IMR-90 (cell line): ENCODE results near the gene CR1L. TPM values are rescaled to one million over a fixed set of nuclear protein-coding genes. Genes with fewer than 3 reads are reported as not detected.
"Not testable (repeated sequence)": the region's sequence is repeated elsewhere in the genome, so short reads cannot be mapped to it uniquely, and the experiment has no call there.

Experiments used
- ATAC-seq: fragments of 200-7000 bp; cut with Tn5 transposase; 2 replicates; pipeline ENCODE4 v1.9.1; 2020; ENCODE audit warnings: low read depth, mild to moderate bottlenecking, moderate library complexity
- BruUV-seq: library from RNA; stranded (reverse); fragments of 400-500 nt; replicated peaks from 2 replicates; lab custom pipeline; 2021; lab: Mats Ljungman, UMichigan
- CTCF ChIA-PET: fragments of 300-600 bp; formaldehyde crosslinking; extraction: SDS; loops from one replicate; lab custom pipeline; 2021; ENCODE audit warnings: antibody characterized with exemption; lab: Yijun Ruan, JAX
- POLR2A ChIA-PET: fragments of 300-600 bp; sonication (Branson Sonifier 250); formaldehyde crosslinking; loops from one replicate; lab custom pipeline; 2022; ENCODE audit warnings: antibody characterized with exemption; ENCODE audit not compliant: unreplicated experiment; lab: Charles Lee
- DNase-seq: peaks from one replicate; pipeline ENCODE4 v3.0.0; 2013
- H2AFZ ChIP-seq: replicated peaks from 2 replicates; pipeline ENCODE3; 2013; ENCODE audit warnings: low read length, mild to moderate bottlenecking; ENCODE audit not compliant: poor library complexity
- H2AK5ac ChIP-seq: 2 replicates; pipeline ENCODE4 v1.6.1; 2013; ENCODE audit warnings: low read depth, low read length, inconsistent platforms
- H2AK9ac ChIP-seq: replicated peaks from 2 replicates; pipeline ENCODE3; 2013; ENCODE audit warnings: mild to moderate bottlenecking, low read depth, low read length, moderate library complexity; ENCODE audit not compliant: poor library complexity
- H2BK120ac ChIP-seq: 2 replicates; pipeline ENCODE4 v1.6.1; 2013; ENCODE audit warnings: low read depth, low read length, inconsistent platforms
- H2BK15ac ChIP-seq: 3 replicates; pipeline ENCODE4 v1.6.1; 2013; ENCODE audit warnings: low read depth, low read length, inconsistent platforms
- H2BK20ac ChIP-seq: 2 replicates; pipeline ENCODE4 v1.6.1; 2013; ENCODE audit warnings: low read depth, mild to moderate bottlenecking, inconsistent platforms, low read length, moderate library complexity
- H2BK5ac ChIP-seq: 2 replicates; pipeline ENCODE4 v1.6.1; 2013; ENCODE audit warnings: mild to moderate bottlenecking, low read depth, low read length, inconsistent platforms; ENCODE audit not compliant: poor library complexity, severe bottlenecking
- H3K14ac ChIP-seq: replicated peaks from 2 replicates; pipeline ENCODE4 v1.6.1; 2013; ENCODE audit warnings: low read depth, low read length, inconsistent platforms
- H3K18ac ChIP-seq: 2 replicates; pipeline ENCODE4 v1.6.1; 2013; ENCODE audit warnings: low read depth, low read length, control low read depth
- H3K23ac ChIP-seq: 2 replicates; pipeline ENCODE4 v1.6.1; 2013; ENCODE audit warnings: low read depth, low read length, inconsistent platforms
- H3K27ac ChIP-seq: 2 replicates; pipeline ENCODE4 v1.5.1; 2013; ENCODE audit warnings: mild to moderate bottlenecking, control low read depth, low read length; ENCODE audit not compliant: insufficient read depth
- H3K27me3 ChIP-seq: 2 replicates; pipeline ENCODE4 v1.6.1; 2013; ENCODE audit warnings: low read length; ENCODE audit not compliant: control insufficient read depth, insufficient read depth
- H3K36me3 ChIP-seq: 2 replicates; pipeline ENCODE4 v1.6.1; 2013; ENCODE audit warnings: low read length, mixed read lengths; ENCODE audit not compliant: control insufficient read depth, insufficient read depth
- H3K4ac ChIP-seq: 2 replicates; pipeline ENCODE4 v1.6.1; 2013; ENCODE audit warnings: low read depth, low read length, inconsistent platforms
- H3K4me1 ChIP-seq: 2 replicates; pipeline ENCODE4 v1.6.1; 2013; ENCODE audit warnings: low read length, mixed read lengths; ENCODE audit not compliant: control insufficient read depth, insufficient read depth
- H3K4me2 ChIP-seq: 2 replicates; pipeline ENCODE4 v1.6.1; 2013; ENCODE audit warnings: low read depth, mild to moderate bottlenecking, control low read depth, low read length, moderate library complexity
- H3K4me3 ChIP-seq: 2 replicates; pipeline ENCODE4 v1.5.1; 2013; ENCODE audit warnings: low read depth, mild to moderate bottlenecking, control low read depth, low read length, moderate library complexity; ENCODE audit not compliant: insufficient read depth
- H3K56ac ChIP-seq: 2 replicates; pipeline ENCODE4 v1.6.1; 2013; ENCODE audit warnings: low read length, inconsistent platforms; ENCODE audit not compliant: insufficient read depth; ENCODE audit errors: extremely low read depth
- H3K79me1 ChIP-seq, 2 experiments: 2 replicates each; pipeline ENCODE4 v1.6.1; 2013; ENCODE audit warnings: low read length in 2 of 2, inconsistent platforms in 1 of 2, low read depth in 1 of 2
- H3K9ac ChIP-seq: 2 replicates; pipeline ENCODE4 v1.6.1; 2013; ENCODE audit warnings: low read depth, low read length, control low read depth
- H3K9me1 ChIP-seq: 2 replicates; pipeline ENCODE4 v1.6.1; 2013; ENCODE audit warnings: low read length, inconsistent platforms; ENCODE audit not compliant: insufficient read depth
- H3K9me3 ChIP-seq: 2 replicates; pipeline ENCODE4 v1.6.1; 2013; ENCODE audit warnings: low read length; ENCODE audit not compliant: control insufficient read depth, insufficient read depth
- H4K20me1 ChIP-seq: 2 replicates; pipeline ENCODE4 v1.6.1; 2013; ENCODE audit warnings: low read length, inconsistent platforms; ENCODE audit not compliant: insufficient read depth
- H4K5ac ChIP-seq: 2 replicates; pipeline ENCODE4 v1.6.1; 2013; ENCODE audit warnings: mild to moderate bottlenecking, low read depth, low read length, control low read depth
- H4K8ac ChIP-seq, 2 experiments: 2 replicates each; pipeline ENCODE4 v1.6.1; 2013; ENCODE audit warnings: low read depth in 2 of 2, low read length in 2 of 2, control low read depth in 1 of 2, inconsistent platforms in 1 of 2
- H4K91ac ChIP-seq: 2 replicates; pipeline ENCODE4 v1.6.1; 2013; ENCODE audit warnings: low read depth, low read length, inconsistent platforms; ENCODE audit not compliant: insufficient read depth
- CEBPB ChIP-seq: IDR thresholded peaks from 2 replicates; pipeline ENCODE4 v1.6.1; 2012; ENCODE audit warnings: low read depth, low read length, improper control_type of control experiment
- NFE2L2 ChIP-seq: fragments of 150-350 bp; IDR thresholded peaks from 2 replicates; pipeline ENCODE4 v1.6.1; 2016; ENCODE audit warnings: low read depth, mild to moderate bottlenecking, low read length
- POLR2A ChIP-seq: IDR thresholded peaks from 2 replicates; pipeline ENCODE4 v1.6.1; 2012; ENCODE audit warnings: mild to moderate bottlenecking, low read depth, low read length
- SMC3 ChIP-seq: fragments of 150-350 bp; IDR thresholded peaks from 2 replicates; pipeline ENCODE4 v1.6.1; 2016; ENCODE audit warnings: low read depth, mild to moderate bottlenecking, antibody characterized with exemption, low read length, moderate library complexity
- WGBS, 2 experiments: methylation state at CpG; one replicate each; pipeline versions ENCODE4 v1.1.5 to v1.1.7; 2013; ENCODE audit warnings: missing lambda C conversion rate in 2 of 2; ENCODE audit not compliant: insufficient read length in 1 of 2; ENCODE audit errors: extremely low coverage in 2 of 2; 5-methylcytosine and 5-hydroxymethylcytosine counted together
- dilution Hi-C: fragments of 300-500 bp; cut with HindIII; formaldehyde crosslinking; loops from one replicate; pipeline ENCODE4 v1.14.3; 2018; ENCODE audit warnings: low sequenced_read_pairs; ENCODE audit not compliant: unreplicated experiment
- in situ Hi-C: fragments of 300-500 bp; cut with MboI; formaldehyde crosslinking; loops from 3 replicates; pipeline ENCODE4 v1.14.3; 2019; ENCODE audit warnings: low sequenced_read_pairs, inconsistent platforms, mixed read lengths
- intact Hi-C: fragments of 100-400 bp; cut with micrococcal nuclease; formaldehyde crosslinking; loops from 2 replicates; pipeline ENCODE4 v1.10.0; 2022
- polyA plus RNA-seq, 3 experiments: library from polyadenylated mRNA; depleted of rRNA; stranded (reverse); fragments of >200 nt; gene quantifications; 2 replicates each; pipeline ENCODE4 v1.2.3, GENCODE V29; 2012; ENCODE audit warnings: low replicate concordance in 1 of 3
- total RNA-seq: library from RNA; depleted of rRNA; stranded (reverse); fragments of >200 nt; gene quantifications from 2 replicates; pipeline ENCODE4 v1.2.3, GENCODE V29; 2012

Gene CR1L
- total and polyA plus RNA-seq, 2 of the 4 experiments (the other 2 are of a cell fraction): not detected

DNA sequence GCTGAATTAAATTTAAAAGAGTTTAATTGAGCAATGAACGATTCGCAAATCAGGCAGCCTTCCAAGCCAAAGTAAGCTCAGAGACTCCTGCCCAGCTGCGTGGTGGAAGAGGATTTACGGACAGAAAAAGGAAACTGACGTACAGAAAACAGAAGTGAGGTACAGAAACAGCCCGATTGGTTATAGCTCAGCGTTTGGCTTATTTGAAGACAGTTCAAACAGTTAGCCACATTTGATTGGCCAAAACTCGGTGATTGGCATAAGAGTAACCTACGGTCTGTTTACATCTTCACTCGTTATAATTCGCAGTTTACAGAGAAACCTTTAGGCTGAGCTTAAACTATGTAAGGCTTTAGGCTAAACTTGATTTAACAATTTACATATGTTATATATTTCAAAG, 46.9 kb downstream of the CR1L start:
- H3K4me2 ChIP-seq: no peak overlapping the region

DNA sequence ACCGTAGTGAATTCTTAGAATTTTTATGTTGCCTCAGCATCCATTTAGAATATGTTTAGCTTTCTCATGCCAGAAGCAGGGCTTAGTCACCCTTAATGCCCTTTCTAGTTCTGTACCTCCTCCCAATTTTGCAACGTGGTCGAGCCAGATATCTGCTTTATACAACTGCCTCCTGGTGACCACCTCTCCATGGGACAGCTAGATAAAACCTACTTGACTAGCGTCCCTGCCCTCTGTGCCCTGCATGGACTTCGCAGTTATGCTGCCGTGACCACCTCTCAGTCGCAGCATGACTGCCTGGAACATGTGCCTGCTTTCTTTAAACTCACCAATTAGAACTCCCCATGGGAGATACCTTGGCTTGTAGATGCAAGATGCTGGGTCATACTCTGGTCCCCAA, 47.4 kb downstream of the CR1L start:
- H3K9me1 ChIP-seq, BruUV-seq, intact Hi-C loops, ATAC-seq, H3K4me1 ChIP-seq, H3K36me3 ChIP-seq, H3K14ac ChIP-seq, H2BK20ac ChIP-seq, H3K27me3 ChIP-seq, H4K5ac ChIP-seq, H3K4me3 ChIP-seq, H3K9ac ChIP-seq, H2AK9ac ChIP-seq, in situ Hi-C loops, H2BK5ac ChIP-seq, POLR2A ChIA-PET, dilution Hi-C loops, H3K9me3 ChIP-seq, H2BK120ac ChIP-seq, H4K8ac ChIP-seq, H3K79me1 ChIP-seq, H3K4me2 ChIP-seq, DNase-seq, H3K27ac ChIP-seq, H3K18ac ChIP-seq, H4K20me1 ChIP-seq, H3K56ac ChIP-seq, H3K23ac ChIP-seq, H3K4ac ChIP-seq, H2AK5ac ChIP-seq, H2BK15ac ChIP-seq, H2AFZ ChIP-seq, H4K91ac ChIP-seq: not testable (repeated sequence)
- 56% methylated on average over 3 of the region's 7 CpGs; no CpG with 5 or more reads in 1 of the 2 experiments for WGBS, 2 experiments
- CTCF ChIA-PET: interaction anchor here (1.0 kb wide), 1 partner anchor 38 kb away, joined by 3 read pairs; no protein-coding TSS in a partner anchor

More for the DNA sequence above, 46.9 kb downstream of the CR1L start:
- no peak overlapping the region for H3K56ac ChIP-seq
- no peak overlapping the region for H2BK15ac ChIP-seq
- no peaks in the 10 kb centered on the region for H3K9me3 ChIP-seq
- intact Hi-C loops: no loop called here
- H3K9ac ChIP-seq: no peak overlapping the region
- no peak overlapping the region for H2AK9ac ChIP-seq
- TF ChIP-seq SMC3: no peak
- TF ChIP-seq CEBPB: no peak
- no peak for TF ChIP-seq POLR2A
- TF ChIP-seq NFE2L2: no peak
- DNase-seq (no peak), ATAC-seq (no peak)
- no peaks in the 10 kb centered on the region for H3K79me1 ChIP-seq
- no peak overlapping the region for H3K4me3 ChIP-seq
- H3K27ac ChIP-seq: no peak overlapping the region
- H3K23ac ChIP-seq: no peak overlapping the region
- H3K9me1 ChIP-seq: no peaks in the 10 kb centered on the region
- no peak overlapping the region for H3K4ac ChIP-seq
- H2AK5ac ChIP-seq: no peak overlapping the region
- dilution Hi-C loops: no loop called here
- ChIA-PET POLR2A (no interaction called here), CTCF (interaction anchor here (0.9 to 1.0 kb wide), 2 partner anchors 37 to 105 kb away, joined by 3 read pairs; no protein-coding TSS in a partner anchor)
- H2BK5ac ChIP-seq: no peak overlapping the region
- no peaks in the 10 kb centered on the region for H4K20me1 ChIP-seq
- in situ Hi-C loops: no loop called here
- no peak overlapping the region for H4K91ac ChIP-seq
- no peak overlapping the region for H3K18ac ChIP-seq
- H4K8ac ChIP-seq: no peak overlapping the region
- no peak overlapping the region for H2BK120ac ChIP-seq
- H3K14ac ChIP-seq: no peak overlapping the region
- H3K36me3 ChIP-seq: no peaks in the 10 kb centered on the region
- WGBS, 2 experiments: 73% methylated on average over 5 of the region's 11 CpGs; no CpG with 5 or more reads in 1 of the 2 experiments
- no peaks in the 10 kb centered on the region for H3K4me1 ChIP-seq
- H3K27me3 ChIP-seq: peaks cover 2% of the 10 kb centered on the region
- H2BK20ac ChIP-seq: no peak overlapping the region
- H2AFZ ChIP-seq: no peak overlapping the region
- no TSS peak for BruUV-seq
- H4K5ac ChIP-seq: no peak overlapping the region
